PC-9 (cell line): ENCODE data around the gene MED27.

Source experiments
- CTCF ChIP-seq: fragments of 200-600 bp; sonication (generic); conservative IDR thresholded peaks from 2 replicates; pipeline ENCODE4 v1.6.1; 2017; ENCODE audit warnings: mixed run types, antibody characterized with exemption, mild to moderate bottlenecking, moderate library complexity
- EZH2 ChIP-seq: fragments of 200-600 bp; sonication (generic); IDR thresholded peaks from 2 replicates; pipeline ENCODE4 v1.8.0; 2017; ENCODE audit warnings: antibody characterized with exemption, low read depth

GRCh38 chr9:131976157-131977108 is 103.2 kb downstream of the MED27 start:
- TF ChIP-seq CTCF (no peak), EZH2 (no peak)
